Mesenchymal stem cell (in vitro differentiated cells and primary cell): ENCODE measurements around the gene RGS11.

Experiments
- DNase-seq: peaks from one replicate; pipeline ENCODE4 v3.0.0-alpha.2; 2013
- H2AFZ ChIP-seq: one replicate; pipeline ENCODE4 v1.6.1; 2013; ENCODE audit warnings: low read depth, mild to moderate bottlenecking, control low read depth, inconsistent platforms, low read length, moderate library complexity
- H2AK5ac ChIP-seq: 2 replicates; pipeline ENCODE4 v1.6.1; 2013; ENCODE audit warnings: low read length, moderate library complexity, mild to moderate bottlenecking, inconsistent platforms; ENCODE audit not compliant: severe bottlenecking
- H2BK120ac ChIP-seq: one replicate; pipeline ENCODE4 v1.6.1; 2013; ENCODE audit warnings: low read depth, mild to moderate bottlenecking, inconsistent platforms, low read length, moderate library complexity
- H2BK12ac ChIP-seq, 2 experiments: one replicate each; pipeline ENCODE4 v1.6.1; 2013; ENCODE audit warnings: inconsistent platforms in 2 of 2, low read length in 2 of 2, mild to moderate bottlenecking in 2 of 2, moderate library complexity in 2 of 2, control low read depth in 1 of 2
- H2BK15ac ChIP-seq: one replicate; pipeline ENCODE4 v1.6.1; 2013; ENCODE audit warnings: mild to moderate bottlenecking, low read depth, inconsistent platforms; ENCODE audit not compliant: poor library complexity, severe bottlenecking
- H2BK5ac ChIP-seq: 2 replicates; pipeline ENCODE4 v1.6.1; 2013; ENCODE audit warnings: low read depth, mild to moderate bottlenecking, low read length, control low read depth, inconsistent platforms; ENCODE audit not compliant: poor library complexity, severe bottlenecking
- H3K14ac ChIP-seq, 2 experiments: one replicate each; pipeline ENCODE4 v1.6.1; 2013; ENCODE audit warnings: inconsistent platforms in 2 of 2, low read length in 2 of 2, control low read depth in 1 of 2, mild to moderate bottlenecking in 1 of 2, moderate library complexity in 1 of 2
- H3K18ac ChIP-seq, 2 experiments: one replicate each; pipeline ENCODE4 v1.6.1; 2013; ENCODE audit warnings: inconsistent platforms in 2 of 2, low read length in 2 of 2, control low read depth in 1 of 2, low read depth in 1 of 2, mild to moderate bottlenecking in 1 of 2
- H3K23ac ChIP-seq, 2 experiments: one replicate each; pipeline ENCODE4 v1.6.1; 2013; ENCODE audit warnings: inconsistent platforms in 2 of 2, low read length in 2 of 2, mild to moderate bottlenecking in 2 of 2, moderate library complexity in 2 of 2, control low read depth in 1 of 2
- H3K27ac ChIP-seq: 2 replicates; pipeline ENCODE4 v1.5.1; 2013; ENCODE audit warnings: mild to moderate bottlenecking, moderate library complexity, low read length, control low read depth, inconsistent platforms; ENCODE audit not compliant: poor library complexity, severe bottlenecking
- H3K27me3 ChIP-seq, 2 experiments: 2 replicates each; pipeline versions ENCODE4 v1.6.1 to v1.7.0; 2013; ENCODE audit warnings: low read length in 2 of 2, mild to moderate bottlenecking in 2 of 2, moderate library complexity in 2 of 2, control low read depth in 1 of 2, inconsistent platforms in 1 of 2; ENCODE audit not compliant: control insufficient read depth in 1 of 2, insufficient read depth in 1 of 2
- H3K36me3 ChIP-seq, 2 experiments: 2 replicates each; pipeline versions ENCODE4 v1.6.1 to v1.7.0; 2013; ENCODE audit warnings: low read length in 2 of 2, control low read depth in 1 of 2, inconsistent platforms in 1 of 2, low read depth in 1 of 2, mild to moderate bottlenecking in 1 of 2; ENCODE audit not compliant: insufficient read depth in 2 of 2, control insufficient read depth in 1 of 2
- H3K4ac ChIP-seq, 2 experiments: one replicate each; pipeline ENCODE4 v1.6.1; 2013; ENCODE audit warnings: inconsistent platforms in 2 of 2, low read length in 2 of 2, mild to moderate bottlenecking in 2 of 2, moderate library complexity in 2 of 2, control low read depth in 1 of 2, low read depth in 1 of 2
- H3K4me1 ChIP-seq: 2 replicates; pipeline ENCODE4 v1.6.1; 2013; ENCODE audit warnings: low read depth, low read length, control low read depth; ENCODE audit not compliant: control insufficient read depth, insufficient read depth
- H3K4me2 ChIP-seq: 2 replicates; pipeline ENCODE4 v1.6.1; 2013; ENCODE audit warnings: low read length, mild to moderate bottlenecking, inconsistent platforms; ENCODE audit not compliant: poor library complexity, severe bottlenecking
- H3K4me3 ChIP-seq, 2 experiments: 2 replicates each; pipeline versions ENCODE4 v1.5.1 to v1.7.0; 2013; ENCODE audit warnings: low read length in 2 of 2, mild to moderate bottlenecking in 2 of 2, control low read depth in 1 of 2, low read depth in 1 of 2; ENCODE audit not compliant: insufficient read depth in 1 of 2
- H3K79me1 ChIP-seq: replicated peaks from 2 replicates; pipeline ENCODE4 v1.6.1; 2013; ENCODE audit warnings: mild to moderate bottlenecking, control low read depth, low read length, inconsistent platforms; ENCODE audit not compliant: poor library complexity, severe bottlenecking
- H3K9ac ChIP-seq: 2 replicates; pipeline ENCODE4 v1.7.0; 2013; ENCODE audit warnings: mild to moderate bottlenecking, low read length, moderate library complexity
- H3K9me3 ChIP-seq: 2 replicates; pipeline ENCODE4 v1.7.0; 2013; ENCODE audit warnings: mild to moderate bottlenecking, low read length; ENCODE audit not compliant: control insufficient read depth
- H4K8ac ChIP-seq: one replicate; pipeline ENCODE4 v1.6.1; 2013; ENCODE audit warnings: inconsistent platforms, mild to moderate bottlenecking, low read length, moderate library complexity
- H4K91ac ChIP-seq: one replicate; pipeline ENCODE4 v1.6.1; 2013; ENCODE audit warnings: mild to moderate bottlenecking, low read length, inconsistent platforms
- WGBS: methylation state at CpG from one replicate; pipeline ENCODE4 v1.1.7; 2013; ENCODE audit warnings: mixed read lengths; 5-methylcytosine and 5-hydroxymethylcytosine counted together

RGS11 gene

DNA sequence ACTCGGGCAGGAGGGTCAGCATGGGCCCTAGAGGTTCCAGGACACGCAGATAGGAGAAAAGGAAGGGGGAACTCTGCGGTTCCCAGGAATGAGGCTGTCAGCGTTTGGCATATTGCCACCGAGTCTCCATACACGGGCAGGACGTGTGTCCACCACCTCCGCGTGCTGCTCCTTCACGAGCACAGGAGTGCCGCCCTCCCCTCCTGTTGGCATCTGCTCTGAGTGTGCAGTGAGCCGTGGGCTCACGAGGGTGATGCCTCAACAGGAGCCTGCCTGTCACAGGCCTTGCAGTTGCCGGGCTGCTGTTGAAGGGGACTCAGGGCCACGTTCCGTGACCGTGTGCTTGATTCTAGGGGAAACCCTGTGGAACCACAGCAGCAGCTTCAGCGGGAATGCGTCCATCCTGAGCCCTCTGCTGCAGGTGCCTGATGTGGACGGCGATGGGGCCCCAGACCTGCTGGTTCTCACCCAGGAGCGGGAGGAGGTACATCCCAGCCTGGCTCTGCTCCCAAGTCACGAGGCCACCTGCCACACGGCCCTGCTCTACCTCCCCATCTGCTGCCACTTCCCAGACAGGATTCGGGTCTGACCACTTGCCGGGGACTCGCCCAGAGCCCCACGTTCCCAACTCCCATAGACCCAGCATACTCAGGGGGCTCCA is 14.6 kb downstream of the RGS11 start:
- Histone ChIP-seq H3K27ac (no peak overlapping the region), H2BK12ac (no peak overlapping the region), H3K9ac (no peak overlapping the region), H3K9me3 (no peaks in the 10 kb centered on the region), H3K4me1 (peaks cover 4% of the 10 kb centered on the region), H2BK5ac (no peak overlapping the region), H3K36me3 (peaks cover 59 to 73% of the 10 kb centered on the region in 2 experiments), H3K4me2 (no peak overlapping the region), H2AK5ac (no peak overlapping the region), H2BK15ac (no peak overlapping the region), H3K23ac (no peak overlapping the region), H4K8ac (no peak overlapping the region), H2BK120ac (no peak overlapping the region), H3K4ac (no peak overlapping the region), H2AFZ (no peak overlapping the region), H3K14ac (no peak overlapping the region), H3K4me3 (no peak overlapping the region), H3K27me3 (no peaks in the 10 kb centered on the region), H4K91ac (no peak overlapping the region), H3K79me1 (no peaks in the 10 kb centered on the region), H3K18ac (no peak overlapping the region)
- no peak for DNase-seq
- WGBS: 96% methylated on average over 26 of the region's 28 CpGs

- no peak for DNase-seq
- Histone ChIP-seq H3K9me3 (no peaks in the 10 kb centered on the region), H3K36me3 (peaks cover 66 to 72% of the 10 kb centered on the region in 2 experiments), H3K18ac (no peak overlapping the region), H2BK12ac (no peak overlapping the region), H2AFZ (no peak overlapping the region), H2BK5ac (no peak overlapping the region), H3K4me1 (peaks cover 2% of the 10 kb centered on the region), H3K4me3 (no peak overlapping the region), H3K27me3 (no peaks in the 10 kb centered on the region), H3K14ac (no peak overlapping the region), H4K8ac (no peak overlapping the region), H2BK15ac (no peak overlapping the region), H3K79me1 (no peaks in the 10 kb centered on the region), H4K91ac (no peak overlapping the region), H3K4ac (no peak overlapping the region), H3K27ac (no peak overlapping the region), H3K23ac (no peak overlapping the region), H3K4me2 (no peak overlapping the region), H3K9ac (no peak overlapping the region), H2AK5ac (no peak overlapping the region), H2BK120ac (no peak overlapping the region)
- 98% methylated on average over 19 of the region's 19 CpGs for WGBS
Measured at GRCh38 chr16:260326-260725, 15.4 kb downstream of the RGS11 start.

GRCh38 chr16:259814-260253 is 15.9 kb downstream of the RGS11 start:
- no peak overlapping the region for H3K23ac ChIP-seq
- H4K8ac ChIP-seq: no peak overlapping the region
- no peaks in the 10 kb centered on the region for H3K27me3 ChIP-seq
- no peak overlapping the region for H3K9ac ChIP-seq
- H3K9me3 ChIP-seq: no peaks in the 10 kb centered on the region
- no peak overlapping the region for H3K4ac ChIP-seq
- peaks cover 64 to 72% of the 10 kb centered on the region in 2 experiments for H3K36me3 ChIP-seq
- H3K79me1 ChIP-seq: no peaks in the 10 kb centered on the region
- H2BK15ac ChIP-seq: no peak overlapping the region
- H3K18ac ChIP-seq: no peak overlapping the region
- H2BK120ac ChIP-seq: no peak overlapping the region
- peaks cover 2% of the 10 kb centered on the region for H3K4me1 ChIP-seq
- H3K14ac ChIP-seq: no peak overlapping the region
- no peak overlapping the region for H2AK5ac ChIP-seq
- H2AFZ ChIP-seq: no peak overlapping the region
- no peak overlapping the region for H3K4me2 ChIP-seq
- H3K27ac ChIP-seq: no peak overlapping the region
- H2BK12ac ChIP-seq: no peak overlapping the region
- H4K91ac ChIP-seq: peak overlapping the region; percentile 50
- WGBS: 97% methylated on average over 13 of the region's 13 CpGs
- no peak overlapping the region for H3K4me3 ChIP-seq
- DNase-seq: no peak
- H2BK5ac ChIP-seq: no peak overlapping the region

- 97% methylated on average over 7 of the region's 10 CpGs for WGBS
- H3K23ac ChIP-seq: no peak overlapping the region
- H4K8ac ChIP-seq: no peak overlapping the region
- no peak overlapping the region for H2BK5ac ChIP-seq
- H3K9me3 ChIP-seq: no peaks in the 10 kb centered on the region
- peaks cover 2% of the 10 kb centered on the region for H3K4me1 ChIP-seq
- H2BK120ac ChIP-seq: no peak overlapping the region
- no peak overlapping the region for H3K27ac ChIP-seq
- H3K36me3 ChIP-seq: peaks cover 69 to 72% of the 10 kb centered on the region in 2 experiments
- no peak overlapping the region for H2BK12ac ChIP-seq
- H3K18ac ChIP-seq: no peak overlapping the region
- H3K4ac ChIP-seq: no peak overlapping the region
- no peak overlapping the region for H3K4me2 ChIP-seq
- H3K4me3 ChIP-seq: no peak overlapping the region
- H3K9ac ChIP-seq: no peak overlapping the region
- H3K79me1 ChIP-seq: no peaks in the 10 kb centered on the region
- no peak overlapping the region for H3K14ac ChIP-seq
- no peak overlapping the region for H2AFZ ChIP-seq
- no peak overlapping the region for H2AK5ac ChIP-seq
- no peaks in the 10 kb centered on the region for H3K27me3 ChIP-seq
- no peak overlapping the region for H4K91ac ChIP-seq
- H2BK15ac ChIP-seq: no peak overlapping the region
- DNase-seq: no peak
Measured at GRCh38 chr16:259226-259625, 16.5 kb downstream of the RGS11 start.
